Keratinocyte (primary cell): ENCODE data around the gene TNS3.

Source experiments
- CTCF ChIP-seq, 3 experiments: IDR thresholded peaks in 1 of 3; conservative IDR thresholded peaks in 1 of 3; optimal IDR thresholded peaks in 1 of 3; 2 replicates in 2 of 3; 3 replicates in 1 of 3; pipeline versions ENCODE3 to v1.5.1; 2011; ENCODE audit warnings: low read length in 3 of 3, mild to moderate bottlenecking in 3 of 3, moderate library complexity in 2 of 3, control low read depth in 1 of 3, inconsistent platforms in 1 of 3; ENCODE audit not compliant: insufficient read depth in 2 of 3; ENCODE audit errors: extremely low read depth in 1 of 3
- EZH2 ChIP-seq: IDR thresholded peaks from one replicate; pipeline ENCODE4 v1.6.1; 2012; ENCODE audit warnings: inconsistent platforms, mild to moderate bottlenecking, low read length, moderate library complexity

DNA sequence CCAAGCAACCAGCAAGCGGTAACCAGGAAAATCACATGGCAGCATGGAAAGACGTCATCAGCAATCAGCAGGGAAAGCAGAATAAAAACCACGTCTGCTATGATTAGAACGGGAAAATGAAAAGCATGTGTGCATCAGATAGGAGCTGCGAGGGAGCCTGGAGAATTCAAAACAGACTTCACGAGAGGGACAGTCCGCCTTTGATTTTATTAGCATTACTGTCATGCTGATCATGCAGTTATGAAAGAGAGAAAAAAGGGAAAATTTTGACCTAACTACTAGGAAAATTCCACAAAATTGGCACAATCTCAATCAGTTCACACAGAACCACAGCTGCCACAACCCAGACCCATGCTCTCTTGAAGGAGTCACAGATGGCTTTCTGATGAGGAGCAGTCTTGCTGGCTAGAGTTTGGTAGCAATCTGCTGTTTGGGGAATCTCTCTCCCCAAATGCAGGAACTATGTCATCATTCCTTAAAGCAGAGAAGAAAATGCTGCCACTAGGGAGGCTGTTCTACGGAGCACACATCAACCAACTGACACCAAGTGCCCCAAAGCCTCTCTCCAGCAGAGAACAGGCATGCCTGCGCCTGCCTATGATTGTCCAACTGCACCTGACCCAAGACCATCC lies 295.9 kb downstream of the TNS3 start:
- TF ChIP-seq EZH2 (no peak), CTCF (optimal IDR thresholded peaks at IDR 0.05 in 1 of 3, IDR thresholded peaks at IDR 0.05 in 1 of 3, conservative IDR thresholded peaks at IDR 0.05 in 1 of 3; ENCODE audit: extremely low read depth in 1 of 3, insufficient read depth in 2 of 3, low read length in 3 of 3) (no peak)
